ENCODE measurements around the gene ARID1B.

The ARID1B gene

DNA sequence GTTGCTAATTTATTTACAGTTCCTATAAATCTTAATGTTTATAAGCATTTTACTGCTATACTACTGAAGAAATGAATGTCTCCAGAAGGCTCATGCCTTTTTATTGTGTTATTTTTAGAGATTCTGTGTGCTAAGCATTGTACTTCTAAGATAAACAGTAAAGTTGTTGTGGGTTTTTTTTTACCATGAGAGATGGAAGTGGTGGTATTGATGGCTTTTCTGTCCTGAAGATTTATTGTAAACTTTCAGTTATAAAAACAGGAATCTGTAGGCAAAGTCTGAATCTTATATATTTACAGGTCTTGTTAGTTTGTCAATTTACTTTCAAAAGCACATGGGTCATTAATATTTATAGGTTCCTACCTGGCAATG is 299.3 kb downstream of the ARID1B start:
- DNase-seq (ENCODE audit: low spot score), result no peak

DNA sequence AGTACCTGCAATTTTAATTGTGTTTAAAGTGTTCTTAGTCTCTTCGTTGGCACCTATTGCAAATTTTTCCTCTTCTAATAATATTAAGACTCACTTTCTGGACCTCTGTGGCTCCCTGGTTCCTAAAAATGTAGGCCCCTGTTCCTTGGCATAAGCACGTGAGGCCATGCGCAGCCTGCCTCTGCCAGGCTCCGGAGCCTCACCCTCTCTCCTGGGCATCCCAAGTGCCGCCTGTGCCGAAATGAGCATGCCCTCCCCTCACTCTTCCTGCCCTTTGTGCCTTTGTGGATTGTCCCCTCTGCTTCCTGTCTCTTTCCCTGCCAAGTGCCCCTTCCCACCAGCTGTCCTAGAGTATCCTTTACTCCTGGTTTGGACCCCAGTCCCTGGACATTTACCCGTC is 300.1 kb downstream of the ARID1B start:
- DNase-seq (ENCODE audit: low spot score), result no peak

GRCh38 chr6:157078326-157078725 is 301.1 kb downstream of the ARID1B start:
- no peak for DNase-seq (ENCODE audit: low spot score)

GRCh38 chr6:157079277-157079676 is 302.1 kb downstream of the ARID1B start:
- DNase-seq (ENCODE audit: low spot score), result no peak

DNA sequence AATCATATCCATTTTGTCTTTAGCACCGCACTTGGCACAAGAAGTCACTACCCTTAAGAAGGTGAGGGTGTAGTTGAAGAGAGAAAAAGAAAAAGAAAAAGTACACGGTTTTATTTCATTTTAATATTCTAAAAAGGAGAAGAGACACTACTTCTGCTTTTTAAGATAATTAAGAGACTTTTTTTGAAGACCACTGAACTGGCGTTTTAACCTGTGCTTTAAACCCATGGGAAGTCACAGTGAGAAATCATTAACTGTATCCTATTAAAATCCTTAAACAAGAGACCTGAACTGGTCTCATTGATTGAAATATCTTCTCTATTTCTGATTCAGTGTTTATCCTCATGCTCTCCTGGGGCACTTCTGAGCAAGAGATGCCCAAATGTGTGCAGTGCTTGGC is 302.6 kb downstream of the ARID1B start:
- DNase-seq (ENCODE audit: low spot score), result no peak

GRCh38 chr6:157080986-157081391 is 303.8 kb downstream of the ARID1B start:
- DNase-seq (ENCODE audit: low spot score), result no peak

DNA sequence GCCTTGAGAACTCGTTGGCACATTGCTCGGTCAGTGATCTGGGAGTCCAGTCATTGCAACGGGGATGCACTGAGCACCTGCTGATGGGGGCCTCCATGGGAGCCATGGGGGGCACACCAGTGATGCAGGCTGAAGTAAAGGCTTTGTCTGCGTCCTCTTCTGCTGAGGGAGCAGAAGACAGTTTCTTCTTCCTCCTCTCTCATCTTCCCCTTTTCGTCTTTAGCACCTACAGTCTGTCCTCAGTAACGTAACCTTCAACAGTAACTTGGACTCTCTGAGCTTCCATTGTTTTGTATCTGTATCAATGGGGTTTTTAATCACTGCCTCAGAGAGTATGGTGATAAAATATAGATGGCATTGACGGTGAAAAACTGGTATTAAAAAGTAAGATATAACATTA is 306.2 kb downstream of the ARID1B start:
- DNase-seq (ENCODE audit: low spot score), result no peak

- DNase-seq (ENCODE audit: low spot score), result no peak
Measured at GRCh38 chr6:157086632-157087031, 309.5 kb downstream of the ARID1B start.

DNA sequence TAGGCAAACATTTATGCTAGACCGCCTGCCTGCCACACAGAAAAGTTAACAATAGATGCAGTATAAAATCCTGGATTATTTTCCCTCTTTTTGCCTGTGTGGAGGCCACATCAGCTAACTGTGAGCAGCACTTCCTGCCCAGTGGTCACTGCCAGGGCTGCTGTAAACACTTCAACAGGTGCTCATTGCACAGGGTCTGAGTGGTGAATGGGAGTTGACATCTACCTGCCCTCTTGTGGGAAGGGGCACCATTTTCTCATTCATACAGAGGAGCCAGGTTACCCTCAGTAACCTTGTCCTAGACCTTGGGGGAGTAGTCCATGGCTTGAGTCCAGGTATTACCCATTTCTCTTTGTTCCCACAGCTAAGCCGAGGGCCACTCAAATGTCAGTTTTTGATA is 310.8 kb downstream of the ARID1B start:
- DNase-seq (ENCODE audit: low spot score), result no peak

DNA sequence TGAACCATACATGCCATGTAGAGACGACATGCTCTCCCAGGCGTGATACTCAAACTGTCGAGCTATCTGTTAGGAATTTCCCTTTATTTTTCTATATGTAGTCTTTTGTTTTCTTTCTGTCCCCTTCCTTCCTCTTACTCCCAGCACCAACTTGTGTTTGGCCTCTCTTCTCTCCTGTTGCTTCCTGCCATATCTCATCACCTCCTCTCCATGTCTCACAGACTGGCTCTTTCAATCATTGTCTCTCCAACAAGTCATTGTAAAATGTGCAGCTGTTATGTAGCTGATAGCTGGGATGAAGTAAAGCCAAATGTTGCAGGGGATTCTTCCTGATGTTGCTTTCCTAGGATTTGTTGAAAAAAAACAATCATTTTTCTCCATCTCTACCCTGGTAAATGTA is 311.7 kb downstream of the ARID1B start:
- DNase-seq (ENCODE audit: low spot score), result no peak

GRCh38 chr6:157089258-157089657 is 312.1 kb downstream of the ARID1B start:
- no peak for DNase-seq (ENCODE audit: low spot score)

- DNase-seq (ENCODE audit: low spot score), result no peak
Measured at GRCh38 chr6:157089851-157090250, 312.7 kb downstream of the ARID1B start.

- no peak for DNase-seq (ENCODE audit: low spot score)
Measured at GRCh38 chr6:157090736-157091135, 313.6 kb downstream of the ARID1B start.

GRCh38 chr6:157091243-157091642 is 314.1 kb downstream of the ARID1B start:
- no peak for DNase-seq (ENCODE audit: low spot score)

GRCh38 chr6:157091856-157092460 is 314.8 kb downstream of the ARID1B start:
- DNase-seq (ENCODE audit: low spot score), result no peak

- DNase-seq (ENCODE audit: low spot score), result no peak
Measured at GRCh38 chr6:157092736-157093135, 315.6 kb downstream of the ARID1B start.

DNA sequence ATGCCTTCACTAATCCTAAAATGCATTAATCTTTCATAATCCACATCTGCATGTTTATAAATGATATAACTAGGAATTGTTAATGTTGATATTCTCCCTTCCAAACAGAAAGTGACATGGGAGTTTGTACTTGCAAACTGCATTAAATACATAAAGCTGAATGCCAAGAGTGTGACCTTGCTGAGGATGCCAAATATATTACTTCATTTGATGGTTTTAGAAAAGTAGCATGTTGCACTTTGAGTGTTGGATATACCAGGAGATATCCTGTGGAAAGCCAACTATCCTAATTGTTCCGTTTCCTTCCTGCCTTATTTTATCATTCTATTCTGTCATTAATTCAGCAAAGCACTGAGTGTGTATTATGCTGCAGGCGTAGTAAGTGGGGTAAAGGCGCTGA is 316.4 kb downstream of the ARID1B start:
- DNase-seq (ENCODE audit: low spot score), result no peak

DNA sequence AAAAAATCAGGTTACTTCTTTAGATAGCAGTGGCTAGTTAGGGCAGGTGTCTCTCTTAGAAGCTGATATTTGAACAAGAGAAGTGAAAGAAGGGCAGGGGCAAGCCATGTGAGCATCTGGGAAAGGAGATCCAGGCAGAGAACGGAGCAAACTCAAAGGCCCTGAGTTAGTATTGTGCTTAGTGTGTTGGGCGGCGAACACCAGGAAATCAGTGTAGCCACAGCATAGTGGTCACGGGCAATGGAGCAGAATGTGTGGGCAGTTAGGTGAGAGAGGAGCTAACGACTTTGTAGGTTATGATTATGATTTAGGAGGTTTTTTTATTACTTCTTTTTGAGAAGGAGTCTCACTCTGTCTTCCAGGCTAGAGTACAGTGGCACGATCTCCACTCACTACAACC is 316.9 kb downstream of the ARID1B start:
- no peak for DNase-seq (ENCODE audit: low spot score)

GRCh38 chr6:157095084-157095483 is 317.9 kb downstream of the ARID1B start:
- no peak for DNase-seq (ENCODE audit: low spot score)

- DNase-seq (ENCODE audit: low spot score), result no peak
Measured at GRCh38 chr6:157095569-157095968, 318.4 kb downstream of the ARID1B start.

GRCh38 chr6:157096105-157096504 is 318.9 kb downstream of the ARID1B start:
- no peak for DNase-seq (ENCODE audit: low spot score)

- peak; percentile 40 for DNase-seq (ENCODE audit: low spot score)
Measured at GRCh38 chr6:157096522-157096921, 319.3 kb downstream of the ARID1B start.

DNA sequence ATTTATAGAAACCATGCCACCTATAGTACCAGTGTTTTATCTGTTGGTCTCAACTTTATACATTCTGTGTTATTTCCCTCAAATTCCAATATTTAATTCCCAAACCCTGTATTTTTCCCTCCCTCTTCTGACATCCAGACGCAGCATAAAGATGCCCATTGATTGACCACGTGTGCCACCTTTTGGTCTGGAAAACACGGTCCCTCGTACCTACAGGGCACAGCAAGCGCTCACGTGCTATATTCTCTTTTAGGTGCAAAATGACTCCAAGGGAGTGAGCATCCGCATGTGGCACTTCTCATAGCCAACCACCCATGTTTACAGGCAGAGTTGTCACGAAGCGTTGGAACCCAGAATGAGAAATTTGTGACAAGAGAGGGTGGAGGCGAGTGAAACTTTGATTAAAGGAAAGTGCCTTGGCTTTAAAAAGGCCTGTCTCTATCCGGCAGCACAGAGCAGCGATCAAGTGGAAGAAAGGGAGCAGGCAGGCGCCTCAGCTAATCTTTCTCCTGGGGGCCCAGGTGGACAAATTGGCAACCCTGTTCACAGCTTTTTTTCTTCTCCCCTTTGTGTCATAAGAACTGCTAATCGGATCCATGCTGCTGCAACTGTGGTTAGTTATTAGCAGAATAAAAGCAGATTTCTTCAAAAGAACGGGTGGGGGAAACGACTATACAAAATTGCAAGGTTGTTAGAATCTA is 320.2 kb downstream of the ARID1B start:
- DNase-seq (ENCODE audit: low spot score), result no peak

- no peak for DNase-seq (ENCODE audit: low spot score)
Measured at GRCh38 chr6:157098999-157099398, 321.8 kb downstream of the ARID1B start.
